ENCODE results near the gene FGF23.

Gene FGF23

DNA sequence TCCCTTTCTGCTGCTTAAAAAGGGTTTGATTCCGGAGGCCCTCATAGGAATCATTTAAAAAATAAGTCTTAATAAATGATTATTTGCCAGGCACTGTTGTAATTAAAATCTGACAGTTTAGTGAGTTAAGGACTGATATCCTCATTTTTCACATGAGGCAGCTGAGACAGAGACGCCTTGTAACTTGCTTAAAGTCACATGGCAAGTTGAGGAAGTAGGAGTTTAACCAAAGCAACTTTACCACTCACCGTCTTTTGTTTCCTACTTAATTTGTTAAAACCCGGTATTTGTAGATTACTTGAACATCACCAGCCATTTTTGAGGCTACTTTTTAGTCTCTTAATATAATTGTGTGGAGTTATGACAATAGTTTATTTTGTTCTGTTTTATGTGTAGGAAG lies 56.1 kb downstream of the FGF23 start:
- DNase-seq: no peak
- intact Hi-C loops (cut with DNase I): no loop called here

- DNase-seq: no peak
- intact Hi-C loops (cut with DNase I): no loop called here
Measured at GRCh38 chr12:4322726-4323125, 56.8 kb downstream of the FGF23 start.

GRCh38 chr12:4320853-4321701 lies 58.4 kb downstream of the FGF23 start, which contains the start of gene TIGAR:
TSS of gene TIGAR (plus strand) at chr12:4321213. CDS start at chr12:4321272, 59 bp downstream.
- intact Hi-C loops (cut with DNase I): no loop called here

DNA sequence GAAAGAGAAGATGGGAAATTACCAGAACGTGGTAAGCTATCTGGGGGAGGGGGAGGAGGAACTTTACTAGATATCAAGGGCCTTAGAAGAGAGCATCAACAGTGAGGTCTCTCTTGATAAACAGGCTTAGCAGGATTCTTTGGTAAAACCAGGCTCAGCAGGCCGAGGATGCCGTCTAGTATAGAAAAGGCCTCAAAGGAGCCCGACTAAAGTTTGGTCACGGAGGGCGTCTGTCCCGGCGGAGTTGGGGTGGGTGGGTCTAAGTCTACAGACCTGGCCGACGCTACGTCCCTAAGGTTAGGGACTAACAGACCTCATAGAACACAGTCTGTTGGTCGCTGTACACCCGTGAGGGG lies 59.0 kb downstream of the FGF23 start:
- DNase-seq: peak in 4 of 42 donors; percentile 5 to 41 (median 18)
- intact Hi-C loops (cut with DNase I): no loop called here

More at GRCh38 chr12:4320853-4321701, 58.4 kb downstream of the FGF23 start, which contains the start of gene TIGAR:
- peak; percentile 84 to 98 (median 95) for DNase-seq

Data from head of caudate nucleus (tissue), 42 donors.